GM19395 (cell line): Measurements from ENCODE around the gene PPP2R5A.
"Not testable (repeated sequence)": the region's sequence is repeated elsewhere in the genome, so short reads cannot be mapped to it uniquely, and the experiment has no call there.

Source experiments
- ATAC-seq: cut with Tn5 transposase; IDR thresholded peaks from one replicate; pipeline ENCODE4 v1.9.1; 2021; ENCODE audit warnings: mild to moderate bottlenecking, moderate library complexity; ENCODE audit not compliant: unreplicated experiment

Gene PPP2R5A

GRCh38 chr1:212294983-212295382 lies 9.8 kb downstream of the PPP2R5A start:
- ATAC-seq = no peak

GRCh38 chr1:212295579-212295978 lies 10.4 kb downstream of the PPP2R5A start:
- ATAC-seq = no peak

- ATAC-seq = no peak
These were observed 12.1 kb downstream of the PPP2R5A start for GRCh38 chr1:212297338-212297737.

- ATAC-seq = no peak
These were observed 16.4 kb downstream of the PPP2R5A start for GRCh38 chr1:212301580-212301979.

GRCh38 chr1:212302745-212303383 lies 17.7 kb downstream of the PPP2R5A start:
- no peak for ATAC-seq

- ATAC-seq = no peak
These were observed 20.1 kb downstream of the PPP2R5A start for GRCh38 chr1:212305342-212305741.

GRCh38 chr1:212305984-212306452 lies 20.8 kb downstream of the PPP2R5A start:
- ATAC-seq = not testable (repeated sequence)

- no peak for ATAC-seq
These were observed 24.8 kb downstream of the PPP2R5A start for GRCh38 chr1:212309967-212310366.

GRCh38 chr1:212310383-212310782 lies 25.2 kb downstream of the PPP2R5A start:
- no peak for ATAC-seq

- no peak for ATAC-seq
These were observed 26.8 kb downstream of the PPP2R5A start for GRCh38 chr1:212311836-212312497.

- no peak for ATAC-seq
These were observed 28.4 kb downstream of the PPP2R5A start for GRCh38 chr1:212313616-212314015.

GRCh38 chr1:212315184-212315583 lies 30.0 kb downstream of the PPP2R5A start:
- ATAC-seq = no peak

GRCh38 chr1:212315907-212316306 lies 30.7 kb downstream of the PPP2R5A start:
- ATAC-seq = no peak

- ATAC-seq = no peak
These were observed 32.7 kb downstream of the PPP2R5A start for GRCh38 chr1:212317916-212318315.

- not testable (repeated sequence) for ATAC-seq
These were observed 35.8 kb downstream of the PPP2R5A start for GRCh38 chr1:212321031-212321430.

GRCh38 chr1:212323066-212323465 lies 37.9 kb downstream of the PPP2R5A start:
- no peak for ATAC-seq

- no peak for ATAC-seq
These were observed 41.3 kb downstream of the PPP2R5A start for GRCh38 chr1:212326541-212326940.

GRCh38 chr1:212328248-212328647 lies 43.0 kb downstream of the PPP2R5A start:
- ATAC-seq = no peak

GRCh38 chr1:212329105-212329504 lies 43.9 kb downstream of the PPP2R5A start:
- ATAC-seq = no peak

GRCh38 chr1:212341090-212341489 lies 55.9 kb downstream of the PPP2R5A start:
- ATAC-seq = no peak

GRCh38 chr1:212344905-212345304 lies 59.7 kb downstream of the PPP2R5A start:
- ATAC-seq = no peak

GRCh38 chr1:212346601-212347000 lies 61.4 kb downstream of the PPP2R5A start:
- ATAC-seq = no peak
